ENCODE results near the gene CHCT1. TPM values are rescaled to one million over a fixed set of nuclear protein-coding genes. Genes with fewer than 3 reads are reported as not detected.

Gene CHCT1
- total and polyA plus RNA-seq, 3 donors from 2014 or later: 64.0 to 281 (median 102) TPM

GRCh38 chr17:60390186-60390585, 32.1 kb upstream of the CHCT1 start:
- TF ChIP-seq CTCF (IDR thresholded peaks at IDR 0.05): no peak
- TF ChIP-seq POLR2A (IDR thresholded peaks at IDR 0.05): no peak
- Histone ChIP-seq H3K27ac (peak overlapping the region; percentile 97 to 99), H3K27me3 (no peaks in the 10 kb centered on the region), H3K4me3 (no peak overlapping the region), H3K9me3 (no peaks in the 10 kb centered on the region), H3K4me1 (peaks cover 15% of the 10 kb centered on the region), H3K36me3 (ENCODE audit: low read depth, missing control alignments) (no peaks in the 10 kb centered on the region)
- DNase-seq: no peak
- WGBS, 2 donors: 22 to 23% methylated on average over 2 of the region's 2 CpGs
- intact Hi-C loops (cut with DNase I; ENCODE audit: low total_unique reads): no loop called here

- Histone ChIP-seq H3K27ac (peak overlapping the region; percentile 97 to 99), H3K9me3 (no peaks in the 10 kb centered on the region), H3K4me1 (peaks cover 15% of the 10 kb centered on the region), H3K4me3 (peak overlapping the region; percentile 91 to 99), H3K36me3 (ENCODE audit: low read depth, missing control alignments) (no peaks in the 10 kb centered on the region), H3K27me3 (no peaks in the 10 kb centered on the region)
- DNase-seq: peak; percentile 54
- intact Hi-C loops (cut with DNase I; ENCODE audit: low total_unique reads): no loop called here
- 3 to 6% methylated on average over 14 to 15 of the region's 15 CpGs for WGBS, 2 donors
- no peak for TF ChIP-seq POLR2A (IDR thresholded peaks at IDR 0.05)
- TF ChIP-seq CTCF (IDR thresholded peaks at IDR 0.05): no peak
Observed at GRCh38 chr17:60390925-60391470, 31.3 kb upstream of the CHCT1 start.

GRCh38 chr17:60391471-60392041, 30.7 kb upstream of the CHCT1 start:
- 0 to 1% methylated on average over 35 to 36 of the region's 36 CpGs for WGBS, 2 donors
- Histone ChIP-seq H3K4me1 (peaks cover 15% of the 10 kb centered on the region), H3K4me3 (peak overlapping the region; percentile 91 to 99), H3K27ac (peak overlapping the region; percentile 97 to 99), H3K36me3 (ENCODE audit: low read depth, missing control alignments) (no peaks in the 10 kb centered on the region), H3K9me3 (no peaks in the 10 kb centered on the region), H3K27me3 (no peaks in the 10 kb centered on the region)
- TF ChIP-seq POLR2A (IDR thresholded peaks at IDR 0.05) (no peak), CTCF (IDR thresholded peaks at IDR 0.05) (no peak)
- DNase-seq: no peak
- intact Hi-C loops (cut with DNase I; ENCODE audit: low total_unique reads): no loop called here

DNA sequence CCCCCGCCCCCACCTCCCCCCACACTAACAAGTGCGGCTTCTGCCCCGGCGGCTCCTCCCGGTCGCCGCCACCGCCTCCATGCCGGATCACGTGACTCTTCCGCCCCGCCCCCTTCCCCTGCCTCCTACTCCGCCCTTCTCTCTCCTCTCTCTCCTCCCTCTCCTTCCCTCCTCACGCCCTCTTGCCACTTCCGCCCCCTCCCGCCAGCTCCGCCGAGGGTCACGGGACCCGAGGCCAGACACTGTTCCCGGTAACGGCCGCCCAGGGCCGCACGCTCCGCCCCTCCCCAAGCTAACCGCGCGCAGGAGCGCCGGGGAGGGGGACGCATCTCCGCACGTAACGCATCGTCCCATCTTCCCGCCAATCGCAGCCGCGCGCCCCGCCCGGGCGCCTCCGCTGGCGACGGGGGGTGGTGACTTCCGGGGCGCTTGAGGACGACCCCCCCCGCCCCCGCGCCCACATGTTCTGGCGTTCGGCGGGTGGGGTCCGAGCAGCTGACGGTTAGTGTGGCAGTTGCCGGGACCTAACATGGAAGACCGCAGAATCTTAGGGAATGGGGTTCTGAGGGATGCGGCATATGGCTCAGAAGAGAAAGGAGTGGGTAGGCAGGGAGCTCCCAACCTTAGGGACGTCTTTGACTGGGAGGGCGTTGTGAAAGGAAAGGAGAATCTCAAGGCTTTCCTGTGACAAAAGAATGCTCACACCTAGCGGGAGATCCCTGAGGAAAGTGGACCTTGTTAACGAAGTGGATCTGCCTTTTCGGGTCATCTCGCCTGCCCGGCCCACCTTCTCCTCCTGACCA, 30.0 kb upstream of the CHCT1 start, which contains the start of gene USP32:
Gene USP32 (minus strand): TSS at position 92 of the 803 bp plus-strand sequence. CDS start 194 bp downstream, outside the sequence.
- no peaks in the 10 kb centered on the region for H3K36me3 ChIP-seq (ENCODE audit: low read depth, missing control alignments)
- H3K27me3 ChIP-seq: no peaks in the 10 kb centered on the region
- H3K4me1 ChIP-seq: peaks cover 15% of the 10 kb centered on the region
- peak within 1 kb of the TSS; percentile 97 to 99 for H3K27ac ChIP-seq
- WGBS, 2 donors: 0% methylated on average over 37 to 68 of the region's 68 CpGs
- intact Hi-C loops (cut with DNase I; ENCODE audit: low total_unique reads): no loop called here
- peak; percentile 52 for TF ChIP-seq POLR2A (IDR thresholded peaks at IDR 0.05)
- peak in 2 of 3 experiments; percentile 6 to 33 for TF ChIP-seq CTCF (IDR thresholded peaks at IDR 0.05)
- peak within 1 kb of the TSS; percentile 91 to 99 for H3K4me3 ChIP-seq
- H3K9me3 ChIP-seq: no peaks in the 10 kb centered on the region
- DNase-seq: peak; percentile 98
